Measurements from ENCODE around the gene TBCD. TPM values are rescaled to one million over a fixed set of nuclear protein-coding genes. Genes with fewer than 3 reads are reported as not detected.

Gene TBCD
- total RNA-seq, 3 donors from 2014 or later, result 41.3 to 76.0 (median 55.4) TPM

DNA sequence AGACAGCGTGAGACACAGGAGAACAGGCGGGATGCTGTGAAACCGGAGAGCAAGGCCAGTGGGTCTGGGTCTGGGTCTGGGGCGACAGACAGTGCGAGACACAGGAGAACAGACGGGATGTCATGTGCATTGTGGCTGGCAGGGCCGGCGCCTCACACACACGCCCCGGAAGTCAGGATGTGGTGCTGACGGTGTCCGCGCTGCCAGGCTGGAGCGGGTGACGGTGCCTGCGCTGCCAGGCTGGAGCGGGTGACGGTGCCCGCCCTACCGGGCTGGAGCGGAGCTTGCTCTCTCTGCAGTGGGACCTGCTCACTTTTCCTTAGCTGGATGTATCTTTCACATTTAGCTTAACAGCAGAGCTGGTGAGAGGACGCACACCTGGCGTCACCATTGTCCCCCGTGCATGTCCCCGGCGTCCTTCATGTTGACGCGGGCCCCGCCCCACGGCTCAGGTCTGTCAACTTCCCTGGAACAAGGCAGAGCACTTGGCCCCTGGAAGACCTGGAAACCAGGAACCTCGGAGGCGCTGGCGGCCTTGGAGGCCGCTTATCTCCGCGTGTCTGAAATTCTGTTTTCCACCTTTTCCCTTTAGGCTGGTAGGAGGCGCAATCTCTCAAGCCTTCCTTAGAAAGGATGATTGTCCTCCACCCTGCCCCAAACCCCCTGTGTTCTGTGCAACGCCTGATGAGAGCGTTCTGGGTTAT is 131.0 kb downstream of the TBCD start:
- peaks cover 14% of the 10 kb centered on the region for H3K4me1 ChIP-seq (ENCODE audit: low read depth)
- H3K9me3 ChIP-seq, result no peaks in the 10 kb centered on the region
- DNase-seq, result peak; percentile 84 to 90 (median 86)
- intact Hi-C loops (cut with DNase I, micrococcal nuclease), result no loop called here
- no peak overlapping the region for H3K4me3 ChIP-seq
- no peaks in the 10 kb centered on the region for H3K36me3 ChIP-seq (ENCODE audit: low read depth)
- peak; percentile 93 for ATAC-seq
- TF ChIP-seq, protein P1, sequence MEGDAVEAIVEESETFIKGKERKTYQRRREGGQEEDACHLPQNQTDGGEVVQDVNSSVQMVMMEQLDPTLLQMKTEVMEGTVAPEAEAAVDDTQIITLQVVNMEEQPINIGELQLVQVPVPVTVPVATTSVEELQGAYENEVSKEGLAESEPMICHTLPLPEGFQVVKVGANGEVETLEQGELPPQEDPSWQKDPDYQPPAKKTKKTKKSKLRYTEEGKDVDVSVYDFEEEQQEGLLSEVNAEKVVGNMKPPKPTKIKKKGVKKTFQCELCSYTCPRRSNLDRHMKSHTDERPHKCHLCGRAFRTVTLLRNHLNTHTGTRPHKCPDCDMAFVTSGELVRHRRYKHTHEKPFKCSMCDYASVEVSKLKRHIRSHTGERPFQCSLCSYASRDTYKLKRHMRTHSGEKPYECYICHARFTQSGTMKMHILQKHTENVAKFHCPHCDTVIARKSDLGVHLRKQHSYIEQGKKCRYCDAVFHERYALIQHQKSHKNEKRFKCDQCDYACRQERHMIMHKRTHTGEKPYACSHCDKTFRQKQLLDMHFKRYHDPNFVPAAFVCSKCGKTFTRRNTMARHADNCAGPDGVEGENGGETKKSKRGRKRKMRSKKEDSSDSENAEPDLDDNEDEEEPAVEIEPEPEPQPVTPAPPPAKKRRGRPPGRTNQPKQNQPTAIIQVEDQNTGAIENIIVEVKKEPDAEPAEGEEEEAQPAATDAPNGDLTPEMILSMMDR (IDR thresholded peaks at IDR 0.05), result no peak

DNA sequence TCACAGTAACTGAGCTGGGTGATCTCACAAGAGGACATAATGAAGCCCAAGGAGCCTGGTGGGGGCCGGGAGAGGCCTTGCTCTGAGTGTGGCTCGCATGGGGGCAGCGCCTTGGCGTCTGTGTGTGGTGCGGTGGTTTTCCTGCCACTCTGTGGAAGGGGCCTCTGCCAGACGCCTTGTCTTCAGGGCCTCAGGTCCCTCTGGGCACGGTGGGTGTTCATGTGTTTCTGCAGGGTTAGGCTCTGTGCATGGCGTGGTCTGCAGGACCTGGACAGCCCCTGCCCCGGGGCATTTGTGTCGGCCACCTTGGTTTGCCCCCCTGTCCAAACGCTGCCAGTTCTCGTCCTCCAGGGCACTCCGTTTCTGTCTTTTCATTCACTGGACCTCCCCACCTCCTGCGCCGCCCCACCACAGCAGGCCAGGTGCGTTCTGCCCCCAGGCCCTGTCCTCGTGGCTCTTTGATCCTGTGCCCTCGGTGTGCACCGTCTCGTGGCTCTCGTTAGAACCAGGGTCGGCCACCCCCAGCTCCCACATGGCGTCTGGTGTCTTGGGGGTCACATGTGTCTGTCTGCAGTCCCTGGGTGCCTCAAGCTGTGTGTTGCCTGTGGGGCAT is 131.7 kb downstream of the TBCD start:
- ATAC-seq (no peak), DNase-seq (peak in 1 of 3 donors; percentile 55)
- Histone ChIP-seq H3K4me3 (no peak overlapping the region), H3K4me1 (ENCODE audit: low read depth) (peaks cover 15% of the 10 kb centered on the region), H3K9me3 (no peaks in the 10 kb centered on the region), H3K36me3 (ENCODE audit: low read depth) (no peaks in the 10 kb centered on the region)
- TF ChIP-seq, protein P1 (IDR thresholded peaks at IDR 0.05), result no peak
- intact Hi-C loops (cut with DNase I, micrococcal nuclease), result no loop called here

DNA sequence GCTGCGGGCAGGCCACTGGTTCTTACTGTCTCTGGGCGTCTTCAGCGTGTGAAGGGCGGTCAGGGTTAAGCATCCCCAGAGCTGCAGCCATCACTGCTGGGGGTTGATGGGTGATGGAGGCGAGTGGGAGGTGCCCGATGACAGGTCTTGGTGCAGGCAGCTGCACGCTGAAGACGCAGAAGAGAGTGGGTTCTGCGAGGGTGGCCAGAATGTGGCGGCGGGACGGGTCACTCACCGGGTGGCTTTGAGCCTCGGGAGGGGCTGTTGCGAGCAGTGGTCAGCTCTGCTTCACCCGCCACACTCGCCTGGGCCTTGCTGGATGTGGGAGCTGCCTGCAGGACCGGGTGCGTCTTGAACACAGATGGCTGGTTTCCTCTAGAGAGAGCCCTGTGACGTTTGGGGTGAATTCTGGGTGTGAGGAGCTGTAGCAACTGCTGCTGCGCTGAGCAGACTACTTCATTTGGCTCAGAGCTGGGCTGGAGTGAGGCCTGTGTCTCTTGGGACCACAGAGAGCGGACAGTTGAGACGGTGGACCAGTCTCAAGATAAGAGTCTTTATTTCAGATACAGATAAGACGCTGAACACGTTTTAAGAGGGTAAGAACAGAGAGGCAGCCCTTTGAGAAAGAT is 132.6 kb downstream of the TBCD start:
- TF ChIP-seq, protein P1 (IDR thresholded peaks at IDR 0.05), result no peak
- intact Hi-C loops (cut with DNase I, micrococcal nuclease), result no loop called here
- DNase-seq, result peak in 1 of 3 donors; percentile 56
- peaks cover 25% of the 10 kb centered on the region for H3K4me1 ChIP-seq (ENCODE audit: low read depth)
- H3K4me3 ChIP-seq, result no peak overlapping the region
- no peak for ATAC-seq
- H3K9me3 ChIP-seq, result no peaks in the 10 kb centered on the region
- no peaks in the 10 kb centered on the region for H3K36me3 ChIP-seq (ENCODE audit: low read depth)

DNA sequence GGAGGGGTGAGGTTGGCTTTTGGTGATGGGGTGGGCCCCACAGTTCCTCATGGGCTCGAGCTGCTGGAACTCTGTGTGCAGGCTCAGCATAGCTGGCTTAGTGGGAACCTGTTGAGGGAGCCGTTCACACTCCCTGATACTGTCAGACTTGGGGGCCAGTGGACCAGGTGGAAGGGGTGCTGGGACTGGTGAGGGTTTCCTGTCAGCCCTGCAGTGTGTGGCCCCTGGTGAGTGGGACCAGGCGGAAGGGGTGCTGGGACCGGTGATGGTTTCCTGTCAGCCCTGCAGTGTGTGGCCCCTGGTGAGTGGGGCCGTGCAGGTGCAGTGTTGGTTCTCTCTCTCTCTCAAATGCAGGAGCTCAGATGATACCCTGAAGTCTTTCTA is 133.1 kb downstream of the TBCD start:
- peak; percentile 4 for ATAC-seq
- H3K36me3 ChIP-seq (ENCODE audit: low read depth), result no peaks in the 10 kb centered on the region
- H3K9me3 ChIP-seq, result no peaks in the 10 kb centered on the region
- intact Hi-C loops (cut with DNase I, micrococcal nuclease), result no loop called here
- TF ChIP-seq, protein P1 (IDR thresholded peaks at IDR 0.05), result no peak
- H3K4me1 ChIP-seq (ENCODE audit: low read depth), result peaks cover 30% of the 10 kb centered on the region
- H3K4me3 ChIP-seq, result no peak overlapping the region
- DNase-seq, result peak in 1 of 3 donors; percentile 76

DNA sequence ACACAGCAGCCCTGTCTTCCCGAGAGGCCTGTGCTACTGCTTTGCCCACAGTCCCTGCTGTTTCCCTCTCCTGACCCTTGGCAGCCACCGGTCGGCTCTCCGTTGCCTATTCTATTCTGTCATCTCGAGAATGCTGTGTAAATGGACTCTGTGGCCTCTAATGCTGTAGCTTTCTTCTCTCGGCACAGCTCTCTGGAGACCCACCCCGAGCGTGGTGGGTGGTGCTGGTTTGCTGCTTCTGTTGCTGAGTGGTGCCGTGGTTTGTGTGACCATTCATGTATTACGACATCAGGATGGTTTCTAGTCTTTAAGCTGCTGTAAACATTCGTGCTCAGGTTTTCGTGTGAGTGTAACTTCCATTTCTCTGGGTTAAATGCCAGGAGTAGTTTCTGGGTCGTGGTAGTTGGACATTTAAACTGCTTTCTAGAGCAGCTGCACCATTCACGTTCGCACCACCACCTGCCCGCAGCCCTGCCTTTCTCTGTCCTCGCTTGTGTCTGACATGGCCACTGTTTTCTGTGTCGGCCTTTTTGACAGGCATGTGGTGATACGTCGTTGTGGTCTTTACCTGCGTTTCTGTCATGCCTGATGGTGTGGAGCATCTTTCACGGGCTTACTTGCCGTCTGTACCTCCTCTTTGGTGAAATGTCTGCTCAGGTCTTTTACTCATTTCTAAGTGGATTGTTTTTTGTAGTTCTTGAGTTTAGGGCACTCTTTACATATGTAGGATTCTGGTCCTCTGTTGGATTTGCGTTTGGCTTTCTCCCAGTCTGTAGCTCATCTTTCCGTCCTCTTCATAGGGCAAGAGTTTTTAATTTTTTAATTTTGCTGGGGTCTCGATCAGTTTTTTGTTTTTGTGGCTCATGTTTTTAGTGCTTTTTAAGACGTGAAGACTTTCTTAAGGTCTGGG is 135.6 kb downstream of the TBCD start:
- intact Hi-C loops (cut with DNase I, micrococcal nuclease), result no loop called here
- DNase-seq (peak in 1 of 3 donors; percentile 25), ATAC-seq (no peak)
- Histone ChIP-seq H3K36me3 (ENCODE audit: low read depth) (no peaks in the 10 kb centered on the region), H3K9me3 (no peaks in the 10 kb centered on the region), H3K4me1 (ENCODE audit: low read depth) (peaks cover 25% of the 10 kb centered on the region), H3K4me3 (no peak overlapping the region)
- TF ChIP-seq, protein P1 (IDR thresholded peaks at IDR 0.05), result no peak

Measured in mucosa of descending colon (tissue), 3 donors.